Measurements from ENCODE around the gene TMEM191B.
A peak's percentile ranks its signal among the peaks of the same experiment; 100 is the strongest.
"Not testable (repeated sequence)": the region's sequence is repeated elsewhere in the genome, so short reads cannot be mapped to it uniquely, and the experiment has no call there.

TMEM191B gene

GRCh38 chr22:18527752-18528596 is at the start of gene TMEM191B:
TMEM191B (plus strand) TSS chr22:18527802; CDS start chr22:18527981, 179 bp downstream.
- not testable (repeated sequence) for DNase-seq

- DNase-seq: not testable (repeated sequence)
Observed at GRCh38 chr22:18496227-18496626, 31.4 kb upstream of the TMEM191B start.

- DNase-seq: not testable (repeated sequence)
Observed at GRCh38 chr22:18511327-18511726, 16.3 kb upstream of the TMEM191B start.

GRCh38 chr22:18512378-18512777 is 15.2 kb upstream of the TMEM191B start:
- DNase-seq: not testable (repeated sequence)

- DNase-seq: not testable (repeated sequence)
Observed at GRCh38 chr22:18513454-18513853, 14.1 kb upstream of the TMEM191B start.

GRCh38 chr22:18518061-18518460 is 9.5 kb upstream of the TMEM191B start, which contains the start of gene GGTLC3:
GGTLC3 (minus strand) TSS chr22:18518161; CDS start chr22:18517897, 264 bp downstream.
- not testable (repeated sequence) for DNase-seq

GRCh38 chr22:18522762-18523161 is 4.8 kb upstream of the TMEM191B start:
- not testable (repeated sequence) for DNase-seq

GRCh38 chr22:18523328-18523727 is 4.3 kb upstream of the TMEM191B start:
- DNase-seq: not testable (repeated sequence)

- peak; percentile 75 for DNase-seq
Observed at GRCh38 chr22:18528597-18529415, 1.2 kb downstream of the TMEM191B start.

- not testable (repeated sequence) for DNase-seq
Observed at GRCh38 chr22:18529416-18530145, 2.0 kb downstream of the TMEM191B start.

- DNase-seq: not testable (repeated sequence)
Observed at GRCh38 chr22:18533633-18534032, 6.0 kb downstream of the TMEM191B start.

- not testable (repeated sequence) for DNase-seq
Observed at GRCh38 chr22:18534315-18534714, 6.7 kb downstream of the TMEM191B start.

GRCh38 chr22:18539994-18540393 is 12.4 kb downstream of the TMEM191B start:
- DNase-seq: not testable (repeated sequence)

GRCh38 chr22:18543400-18543799 is 15.8 kb downstream of the TMEM191B start:
- not testable (repeated sequence) for DNase-seq

GRCh38 chr22:18544615-18545014 is 17.0 kb downstream of the TMEM191B start:
- DNase-seq: not testable (repeated sequence)

- not testable (repeated sequence) for DNase-seq
Observed at GRCh38 chr22:18549458-18550179, 22.0 kb downstream of the TMEM191B start.

- DNase-seq: not testable (repeated sequence)
Observed at GRCh38 chr22:18551046-18551445, 23.4 kb downstream of the TMEM191B start.

GRCh38 chr22:18552839-18553597 is 25.4 kb downstream of the TMEM191B start:
- DNase-seq: not testable (repeated sequence)

GRCh38 chr22:18554280-18555256 is 27.0 kb downstream of the TMEM191B start:
- not testable (repeated sequence) for DNase-seq

- DNase-seq: not testable (repeated sequence)
Observed at GRCh38 chr22:18558516-18558915, 30.9 kb downstream of the TMEM191B start.
